Activated CD4-positive, alpha-beta T cell treated with anti-CD3 and anti-CD28 coated beads, Interleukin-2, amount 50 U/mL, for 24 hours (primary cell): Measurements from ENCODE around the gene PPP1CB.
A peak's percentile ranks its signal among the peaks of the same experiment; 100 is the strongest.

ENCODE experiments used
- DNase-seq, 2 donors: peaks; one replicate each; pipeline ENCODE4 v3.0.0-alpha.2; 2020; ENCODE audit warnings: low read depth in 1 of 2, low spot score in 1 of 2

PPP1CB gene

GRCh38 chr2:28751252-28751955 lies at the start of gene PPP1CB:
Gene PPP1CB, plus strand, starts transcription at chr2:28751830. Its CDS starts 295 bp downstream, at chr2:28752125.
- DNase-seq, result peak; percentile 84 to 92

- no peak for DNase-seq
Measured at GRCh38 chr2:28702415-28702861, 49.2 kb upstream of the PPP1CB start.

GRCh38 chr2:28702878-28703277 lies 48.8 kb upstream of the PPP1CB start:
- no peak for DNase-seq

- DNase-seq, result no peak
Measured at GRCh38 chr2:28704621-28705020, 47.0 kb upstream of the PPP1CB start.

GRCh38 chr2:28705751-28706440 lies 45.7 kb upstream of the PPP1CB start:
- no peak for DNase-seq

- DNase-seq, result no peak
Measured at GRCh38 chr2:28707592-28707991, 44.0 kb upstream of the PPP1CB start.

GRCh38 chr2:28709101-28709500 lies 42.5 kb upstream of the PPP1CB start:
- DNase-seq, result no peak

- no peak for DNase-seq
Measured at GRCh38 chr2:28710545-28710944, 41.1 kb upstream of the PPP1CB start.

- no peak for DNase-seq
Measured at GRCh38 chr2:28713577-28714298, 37.9 kb upstream of the PPP1CB start.

GRCh38 chr2:28716265-28716865 lies 35.3 kb upstream of the PPP1CB start:
- DNase-seq, result no peak

- DNase-seq, result no peak
Measured at GRCh38 chr2:28717339-28717758, 34.3 kb upstream of the PPP1CB start.

GRCh38 chr2:28720345-28720744 lies 31.3 kb upstream of the PPP1CB start:
- no peak for DNase-seq

GRCh38 chr2:28721601-28722191 lies 29.9 kb upstream of the PPP1CB start:
- DNase-seq, result no peak

GRCh38 chr2:28725021-28725711 lies 26.5 kb upstream of the PPP1CB start:
- no peak for DNase-seq

GRCh38 chr2:28726177-28726576 lies 25.5 kb upstream of the PPP1CB start:
- no peak for DNase-seq

GRCh38 chr2:28729698-28730097 lies 21.9 kb upstream of the PPP1CB start:
- DNase-seq, result no peak

GRCh38 chr2:28730641-28731146 lies 20.9 kb upstream of the PPP1CB start:
- DNase-seq, result no peak

- no peak for DNase-seq
Measured at GRCh38 chr2:28735511-28735910, 16.1 kb upstream of the PPP1CB start.

- no peak for DNase-seq
Measured at GRCh38 chr2:28736034-28736433, 15.6 kb upstream of the PPP1CB start.

- DNase-seq, result no peak
Measured at GRCh38 chr2:28737655-28738054, 14.0 kb upstream of the PPP1CB start.
